Epithelial cell of esophagus (primary cell): ENCODE results near the gene ADAMTS2.

Experiments
- DNase-seq: peaks from one replicate; pipeline ENCODE4 v3.0.0; 2010; ENCODE audit warnings: low read depth
- H3K4me3 ChIP-seq: 2 replicates; pipeline ENCODE4 v1.5.1; 2011; ENCODE audit warnings: mild to moderate bottlenecking, low read length, control low read depth
- TF ChIP-seq, protein P1 (sequence below): IDR thresholded peaks from 2 replicates; pipeline ENCODE4 v1.5.1; 2011; ENCODE audit warnings: low read depth, mild to moderate bottlenecking, low read length, control low read depth, inconsistent platforms; ENCODE audit not compliant: insufficient read depth; ENCODE audit errors: missing control alignments

ADAMTS2 gene

DNA sequence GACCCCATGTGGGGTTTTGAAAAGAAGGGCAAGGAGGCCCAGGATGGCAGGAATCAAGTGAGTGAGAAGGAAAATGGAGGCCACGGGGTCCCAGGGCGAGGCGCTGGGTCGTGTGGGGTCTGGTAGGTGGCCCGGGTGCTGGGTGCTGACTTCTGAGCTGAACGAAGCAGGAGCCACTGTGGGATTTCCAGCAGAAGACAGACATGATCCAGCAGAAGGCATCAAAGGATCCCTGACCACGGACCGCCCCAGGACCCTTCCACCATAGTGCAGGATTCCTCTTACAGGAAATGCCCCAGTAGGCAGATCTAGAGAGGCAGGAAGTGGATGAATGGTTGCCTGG lies 106.7 kb downstream of the ADAMTS2 start:
- TF ChIP-seq, protein P1, sequence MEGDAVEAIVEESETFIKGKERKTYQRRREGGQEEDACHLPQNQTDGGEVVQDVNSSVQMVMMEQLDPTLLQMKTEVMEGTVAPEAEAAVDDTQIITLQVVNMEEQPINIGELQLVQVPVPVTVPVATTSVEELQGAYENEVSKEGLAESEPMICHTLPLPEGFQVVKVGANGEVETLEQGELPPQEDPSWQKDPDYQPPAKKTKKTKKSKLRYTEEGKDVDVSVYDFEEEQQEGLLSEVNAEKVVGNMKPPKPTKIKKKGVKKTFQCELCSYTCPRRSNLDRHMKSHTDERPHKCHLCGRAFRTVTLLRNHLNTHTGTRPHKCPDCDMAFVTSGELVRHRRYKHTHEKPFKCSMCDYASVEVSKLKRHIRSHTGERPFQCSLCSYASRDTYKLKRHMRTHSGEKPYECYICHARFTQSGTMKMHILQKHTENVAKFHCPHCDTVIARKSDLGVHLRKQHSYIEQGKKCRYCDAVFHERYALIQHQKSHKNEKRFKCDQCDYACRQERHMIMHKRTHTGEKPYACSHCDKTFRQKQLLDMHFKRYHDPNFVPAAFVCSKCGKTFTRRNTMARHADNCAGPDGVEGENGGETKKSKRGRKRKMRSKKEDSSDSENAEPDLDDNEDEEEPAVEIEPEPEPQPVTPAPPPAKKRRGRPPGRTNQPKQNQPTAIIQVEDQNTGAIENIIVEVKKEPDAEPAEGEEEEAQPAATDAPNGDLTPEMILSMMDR: no peak
- DNase-seq: no peak
- no peak overlapping the region for H3K4me3 ChIP-seq

DNA sequence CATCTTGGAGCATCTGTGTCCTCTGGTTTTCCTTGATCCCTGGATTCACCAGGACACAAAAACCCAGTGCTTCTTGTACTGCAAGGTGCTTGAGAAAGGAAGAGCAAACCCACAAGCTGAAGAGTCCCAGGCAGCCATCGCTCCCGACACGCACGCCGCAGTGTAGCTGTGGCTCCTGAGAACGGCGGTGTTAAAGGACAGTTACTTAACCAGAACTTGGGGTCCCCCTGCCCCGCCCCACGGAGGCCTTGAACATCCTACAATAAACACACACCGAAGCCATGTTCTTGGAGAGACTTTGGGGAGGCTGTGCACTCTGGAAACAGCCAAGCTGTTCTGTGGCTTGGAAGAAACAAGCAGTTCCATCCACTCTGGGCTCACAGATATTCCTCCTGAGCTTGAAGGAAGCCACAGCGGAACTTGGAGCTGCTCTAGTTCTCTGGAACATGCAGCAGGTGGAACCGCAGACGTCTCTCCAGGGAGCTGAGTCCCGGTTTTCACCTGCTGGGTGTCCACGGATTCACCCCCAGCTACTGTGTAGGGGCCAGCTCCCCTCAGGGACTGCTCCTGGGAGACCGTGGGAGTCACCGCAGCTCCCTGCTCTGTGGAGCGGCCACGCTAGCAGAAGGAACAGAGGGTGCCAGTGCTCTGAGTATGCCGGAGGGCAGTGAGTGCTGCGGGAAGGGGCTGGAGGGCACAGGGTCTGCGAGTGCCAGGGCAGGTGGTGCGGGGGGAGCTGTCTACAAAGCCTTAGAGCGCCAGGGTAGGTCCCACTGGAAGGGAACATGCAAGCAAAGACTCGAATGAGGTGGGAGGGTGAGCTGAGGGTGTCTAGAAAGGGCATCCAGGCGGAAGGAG lies 107.3 kb downstream of the ADAMTS2 start:
- TF ChIP-seq, protein P1: no peak

GRCh38 chr5:179235416-179236400 lies 109.6 kb downstream of the ADAMTS2 start:
- TF ChIP-seq, protein P1: no peak
- no peak overlapping the region for H3K4me3 ChIP-seq
- DNase-seq: no peak

More for the DNA sequence above, 107.3 kb downstream of the ADAMTS2 start:
- no peak overlapping the region for H3K4me3 ChIP-seq
- no peak for DNase-seq

GRCh38 chr5:179234563-179235135 lies 110.6 kb downstream of the ADAMTS2 start:
- no peak overlapping the region for H3K4me3 ChIP-seq
- TF ChIP-seq, protein P1: no peak
- DNase-seq: no peak

DNA sequence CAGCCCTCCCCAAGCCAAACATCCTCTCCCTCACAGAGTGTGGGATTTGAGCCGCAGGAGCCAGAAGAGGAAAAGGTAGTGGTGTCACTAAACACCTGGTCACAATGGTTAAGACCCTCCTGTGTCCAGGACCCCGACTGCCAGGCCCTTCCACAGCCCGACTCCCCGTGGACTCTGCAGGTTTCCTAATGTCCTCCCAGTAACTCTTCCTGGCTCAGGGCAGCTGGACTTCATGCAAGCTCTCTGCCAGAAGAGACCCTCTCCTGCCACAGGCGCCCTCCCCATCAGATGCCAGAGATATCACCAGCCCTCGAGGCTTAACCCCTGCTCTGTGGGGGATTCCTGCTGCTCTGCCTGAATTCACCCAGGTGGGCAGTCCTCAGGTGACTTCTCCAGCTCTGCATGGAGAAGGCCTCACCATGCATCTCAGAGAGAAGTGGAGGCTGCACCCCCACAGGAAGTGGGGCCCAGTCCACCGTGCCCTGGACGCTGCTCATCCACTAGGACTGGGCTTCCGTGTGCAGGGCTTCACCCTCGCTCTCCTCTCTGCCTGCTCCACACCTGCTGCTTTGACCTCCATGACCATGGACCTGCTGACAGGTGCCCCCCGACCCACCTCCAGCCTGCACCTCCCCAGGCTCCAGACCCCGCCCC lies 111.2 kb downstream of the ADAMTS2 start:
- TF ChIP-seq, protein P1: no peak
- DNase-seq: no peak
- no peak overlapping the region for H3K4me3 ChIP-seq

- DNase-seq: no peak
Measured at GRCh38 chr5:179232091-179232735, 113.0 kb downstream of the ADAMTS2 start.

More at GRCh38 chr5:179232091-179232735, 113.0 kb downstream of the ADAMTS2 start:
- H3K4me3 ChIP-seq: no peak overlapping the region
- TF ChIP-seq, protein P1: no peak
